A549 (cell line): ENCODE measurements around the gene IFITM2.

Source experiments
- CHD2 ChIP-seq: fragments of 150-350 bp; IDR thresholded peaks from 2 replicates; pipeline ENCODE4 v1.6.1; 2014; ENCODE audit warnings: low read length; ENCODE audit not compliant: partially characterized antibody
- CHD4 ChIP-seq: fragments of 200-600 bp; sonication (generic); IDR thresholded peaks from 2 replicates; pipeline ENCODE4 v1.6.1; 2016; ENCODE audit warnings: antibody characterized with exemption, mild to moderate bottlenecking, borderline replicate concordance
- CTCF ChIP-seq: fragments of >200 bp; sonication (Bioruptor Twin); formaldehyde crosslinking; IDR thresholded peaks from 3 replicates; pipeline ENCODE4 v1.5.1; 2016
- JUNB ChIP-seq: fragments of >200 bp; sonication (Bioruptor Twin); formaldehyde crosslinking; IDR thresholded peaks from 2 replicates; pipeline ENCODE4 v1.6.1; 2016
- POLR2A ChIP-seq: IDR thresholded peaks from 2 replicates; pipeline ENCODE4 v1.6.1; 2012; ENCODE audit warnings: mild to moderate bottlenecking, low read length
- POLR2AphosphoS2 ChIP-seq: conservative IDR thresholded peaks from 2 replicates; pipeline ENCODE4 v1.6.1; 2012; ENCODE audit warnings: low read length, improper control_type of control experiment, inconsistent platforms
- RCOR1 ChIP-seq: fragments of 150-350 bp; IDR thresholded peaks from 2 replicates; pipeline ENCODE4 v1.6.1; 2014; ENCODE audit warnings: antibody characterized with exemption, low read length, low read depth
- RNF2 ChIP-seq: fragments of 200-600 bp; sonication (generic); IDR thresholded peaks from 2 replicates; pipeline ENCODE4 v1.6.1; 2016; ENCODE audit warnings: low read depth, mild to moderate bottlenecking, antibody characterized with exemption, moderate library complexity, borderline replicate concordance
- TFCP2L1 ChIP-seq: fragments of 250-450 bp; sonication (Bioruptor Pico); IDR thresholded peaks from 2 replicates; pipeline ENCODE4 v1.5.0; 2021; ENCODE audit warnings: mild to moderate bottlenecking
- ZC3H11A ChIP-seq: fragments of 450-650 bp; IDR thresholded peaks from 2 replicates; pipeline ENCODE4 v1.6.1; 2014; ENCODE audit warnings: antibody characterized with exemption, mild to moderate bottlenecking
- TF ChIP-seq, protein P1 (sequence below): IDR thresholded peaks from 2 replicates; pipeline ENCODE4 v1.6.1; 2012
- TF ChIP-seq, protein P2 (sequence below): fragments of 200-600 bp; sonication (generic); IDR thresholded peaks from 2 replicates; pipeline ENCODE4 v1.6.1; 2016; ENCODE audit warnings: antibody characterized with exemption, mild to moderate bottlenecking, moderate library complexity

DNA sequence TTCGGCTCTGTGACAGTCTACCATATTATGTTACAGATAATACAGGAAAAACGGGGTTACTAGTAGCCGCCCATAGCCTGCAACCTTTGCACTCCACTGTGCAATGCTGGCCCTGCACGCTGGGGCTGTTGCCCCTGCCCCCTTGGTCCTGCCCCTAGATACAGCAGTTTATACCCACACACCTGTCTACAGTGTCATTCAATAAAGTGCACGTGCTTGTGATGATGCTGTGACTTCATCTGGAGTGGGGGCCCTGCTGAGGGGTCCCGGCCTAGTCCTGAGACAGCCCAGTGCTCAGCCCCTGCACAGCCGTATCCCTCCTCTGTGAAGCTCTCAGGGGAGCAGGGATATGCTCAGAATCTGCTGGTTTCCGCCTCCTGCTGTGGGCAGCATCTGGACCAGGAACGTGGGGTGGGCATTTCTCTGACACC is 7.5 kb downstream of the IFITM2 start:
- TF ChIP-seq RNF2: no peak
- no peak for TF ChIP-seq ZC3H11A
- no peak for TF ChIP-seq CTCF
- TF ChIP-seq, protein P1, sequence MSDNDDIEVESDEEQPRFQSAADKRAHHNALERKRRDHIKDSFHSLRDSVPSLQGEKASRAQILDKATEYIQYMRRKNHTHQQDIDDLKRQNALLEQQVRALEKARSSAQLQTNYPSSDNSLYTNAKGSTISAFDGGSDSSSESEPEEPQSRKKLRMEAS: no peak
- TF ChIP-seq POLR2AphosphoS2: no peak
- TF ChIP-seq CHD4: no peak
- no peak for TF ChIP-seq TFCP2L1
- TF ChIP-seq CHD2: no peak
- no peak for TF ChIP-seq POLR2A
- TF ChIP-seq, protein P2, sequence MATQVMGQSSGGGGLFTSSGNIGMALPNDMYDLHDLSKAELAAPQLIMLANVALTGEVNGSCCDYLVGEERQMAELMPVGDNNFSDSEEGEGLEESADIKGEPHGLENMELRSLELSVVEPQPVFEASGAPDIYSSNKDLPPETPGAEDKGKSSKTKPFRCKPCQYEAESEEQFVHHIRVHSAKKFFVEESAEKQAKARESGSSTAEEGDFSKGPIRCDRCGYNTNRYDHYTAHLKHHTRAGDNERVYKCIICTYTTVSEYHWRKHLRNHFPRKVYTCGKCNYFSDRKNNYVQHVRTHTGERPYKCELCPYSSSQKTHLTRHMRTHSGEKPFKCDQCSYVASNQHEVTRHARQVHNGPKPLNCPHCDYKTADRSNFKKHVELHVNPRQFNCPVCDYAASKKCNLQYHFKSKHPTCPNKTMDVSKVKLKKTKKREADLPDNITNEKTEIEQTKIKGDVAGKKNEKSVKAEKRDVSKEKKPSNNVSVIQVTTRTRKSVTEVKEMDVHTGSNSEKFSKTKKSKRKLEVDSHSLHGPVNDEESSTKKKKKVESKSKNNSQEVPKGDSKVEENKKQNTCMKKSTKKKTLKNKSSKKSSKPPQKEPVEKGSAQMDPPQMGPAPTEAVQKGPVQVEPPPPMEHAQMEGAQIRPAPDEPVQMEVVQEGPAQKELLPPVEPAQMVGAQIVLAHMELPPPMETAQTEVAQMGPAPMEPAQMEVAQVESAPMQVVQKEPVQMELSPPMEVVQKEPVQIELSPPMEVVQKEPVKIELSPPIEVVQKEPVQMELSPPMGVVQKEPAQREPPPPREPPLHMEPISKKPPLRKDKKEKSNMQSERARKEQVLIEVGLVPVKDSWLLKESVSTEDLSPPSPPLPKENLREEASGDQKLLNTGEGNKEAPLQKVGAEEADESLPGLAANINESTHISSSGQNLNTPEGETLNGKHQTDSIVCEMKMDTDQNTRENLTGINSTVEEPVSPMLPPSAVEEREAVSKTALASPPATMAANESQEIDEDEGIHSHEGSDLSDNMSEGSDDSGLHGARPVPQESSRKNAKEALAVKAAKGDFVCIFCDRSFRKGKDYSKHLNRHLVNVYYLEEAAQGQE: no peak
- no peak for TF ChIP-seq JUNB
- TF ChIP-seq RCOR1: no peak
